MM.1S (cell line): ENCODE data around the gene MAJIN.

Source experiments
- DNase-seq: peaks from one replicate; pipeline ENCODE4 v3.0.0-alpha.2; 2015
- H2AFZ ChIP-seq: fragments of 300-600 bp; sonication (generic); 2 replicates; pipeline ENCODE4 v1.6.0; 2016; ENCODE audit warnings: antibody characterized with exemption, low read length
- H3F3A ChIP-seq: fragments of 300-600 bp; sonication (generic); 2 replicates; pipeline ENCODE4 v1.6.1; 2016; ENCODE audit warnings: mild to moderate bottlenecking, antibody characterized with exemption, low read length, moderate library complexity, mixed read lengths; ENCODE audit not compliant: insufficient read depth
- H3K27ac ChIP-seq: fragments of 300-600 bp; sonication (generic); 2 replicates; pipeline ENCODE4 v1.5.1; 2016; ENCODE audit warnings: mild to moderate bottlenecking, low read length
- H3K27me3 ChIP-seq: fragments of 300-600 bp; sonication (generic); replicated peaks from 2 replicates; pipeline ENCODE4 v1.6.0; 2016; ENCODE audit warnings: low read length; ENCODE audit not compliant: insufficient read depth
- H3K36me3 ChIP-seq: fragments of 300-600 bp; sonication (generic); replicated peaks from 2 replicates; pipeline ENCODE4 v1.6.1; 2016; ENCODE audit warnings: mild to moderate bottlenecking, low read length, mixed read lengths; ENCODE audit not compliant: insufficient read depth
- H3K4me1 ChIP-seq: fragments of 300-600 bp; sonication (generic); 2 replicates; pipeline ENCODE4 v1.6.1; 2016; ENCODE audit warnings: low read length, mixed read lengths
- H3K4me2 ChIP-seq: fragments of 300-600 bp; sonication (generic); 2 replicates; pipeline ENCODE4 v1.6.0; 2016; ENCODE audit warnings: low read depth, low read length
- H3K4me3 ChIP-seq: fragments of 300-600 bp; sonication (generic); 2 replicates; pipeline ENCODE4 v1.5.1; 2016; ENCODE audit warnings: low read length, mixed read lengths
- H3K79me2 ChIP-seq: fragments of 300-600 bp; sonication (generic); 2 replicates; pipeline ENCODE4 v1.6.1; 2016; ENCODE audit warnings: mixed run types, low read length, mixed read lengths
- H3K9ac ChIP-seq: fragments of 300-600 bp; sonication (generic); 2 replicates; pipeline ENCODE4 v1.6.1; 2016; ENCODE audit warnings: low read length, mixed read lengths
- H3K9me2 ChIP-seq: fragments of 300-600 bp; sonication (generic); replicated peaks from 2 replicates; pipeline ENCODE4 v1.6.1; 2016; ENCODE audit warnings: mild to moderate bottlenecking, low read length, mixed read lengths; ENCODE audit not compliant: insufficient read depth
- H3K9me3 ChIP-seq: fragments of 300-600 bp; sonication (generic); replicated peaks from 2 replicates; pipeline ENCODE4 v1.6.1; 2016; ENCODE audit warnings: mild to moderate bottlenecking, low read length, mixed read lengths; ENCODE audit not compliant: insufficient read depth
- H4K20me1 ChIP-seq: fragments of 300-600 bp; sonication (generic); 2 replicates; pipeline ENCODE4 v1.6.1; 2016; ENCODE audit warnings: mild to moderate bottlenecking, low read length, moderate library complexity, mixed read lengths; ENCODE audit not compliant: insufficient read depth
- CTCF ChIP-seq: fragments of 300-600 bp; sonication (generic); IDR thresholded peaks from 2 replicates; pipeline ENCODE4 v1.5.1; 2016; ENCODE audit warnings: antibody characterized with exemption, low read length, mixed read lengths
- EZH2 ChIP-seq: fragments of 300-600 bp; sonication (generic); optimal IDR thresholded peaks from 2 replicates; pipeline ENCODE3; 2017; ENCODE audit warnings: low read depth, mild to moderate bottlenecking, antibody characterized with exemption, low read length, mixed read lengths
- EZH2phosphoT487 ChIP-seq: fragments of 300-600 bp; sonication (generic); IDR thresholded peaks from 2 replicates; pipeline ENCODE4 v1.6.1; 2018; ENCODE audit warnings: antibody characterized with exemption, low read length

Gene MAJIN

DNA sequence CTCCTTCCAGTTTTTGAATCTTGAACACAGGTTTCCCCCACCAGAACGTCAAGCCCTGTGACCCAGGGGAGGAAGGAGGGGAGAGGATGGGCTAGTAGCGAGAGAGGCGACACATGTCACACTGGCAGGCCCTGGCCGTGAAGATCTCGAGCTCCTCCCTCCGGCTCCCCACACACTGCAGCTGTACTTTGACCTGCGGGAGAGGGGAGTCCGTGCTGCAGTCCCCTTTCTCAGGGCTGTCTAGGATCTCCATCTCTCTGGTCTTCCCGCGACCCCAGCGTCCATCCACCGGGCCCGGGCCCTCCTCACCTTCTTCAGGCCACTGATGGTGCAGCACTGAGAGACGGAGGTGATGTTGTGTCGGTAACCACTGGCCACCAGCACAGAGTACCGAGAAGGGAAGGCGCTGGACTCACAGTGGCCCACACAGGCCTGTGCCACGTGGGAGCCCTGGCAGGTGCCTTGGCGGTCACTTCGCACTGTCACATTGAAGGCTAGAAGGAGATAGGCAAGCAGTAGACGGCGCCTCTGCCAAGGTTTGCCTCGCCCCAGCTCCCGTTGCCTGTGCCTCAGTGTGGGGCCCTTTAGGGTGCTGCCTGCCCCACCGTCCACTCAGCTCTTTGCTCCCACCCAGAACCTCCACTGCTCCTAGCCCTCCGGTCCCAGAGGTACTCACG lies 37.1 kb downstream of the MAJIN start:
- no peak for DNase-seq
- Histone ChIP-seq H3K4me3 (no peak overlapping the region), H2AFZ (no peak overlapping the region), H3K27ac (no peak overlapping the region), H3K4me1 (no peaks in the 10 kb centered on the region), H3F3A (no peaks in the 10 kb centered on the region), H3K36me3 (no peaks in the 10 kb centered on the region), H3K9me2 (no peaks in the 10 kb centered on the region), H3K79me2 (no peaks in the 10 kb centered on the region), H3K9me3 (no peaks in the 10 kb centered on the region), H3K9ac (no peak overlapping the region), H3K27me3 (no peaks in the 10 kb centered on the region), H4K20me1 (no peaks in the 10 kb centered on the region), H3K4me2 (no peak overlapping the region)
- TF ChIP-seq EZH2, result no peak
- no peak for TF ChIP-seq EZH2phosphoT487
- no peak for TF ChIP-seq CTCF

- H3K4me3 ChIP-seq, result no peak overlapping the region
- H3K4me2 ChIP-seq, result no peak overlapping the region
- TF ChIP-seq EZH2phosphoT487 (no peak), CTCF (no peak), EZH2 (no peak)
- H4K20me1 ChIP-seq, result no peaks in the 10 kb centered on the region
- H3K9me2 ChIP-seq, result no peaks in the 10 kb centered on the region
- no peaks in the 10 kb centered on the region for H3K27me3 ChIP-seq
- no peaks in the 10 kb centered on the region for H3F3A ChIP-seq
- H2AFZ ChIP-seq, result no peak overlapping the region
- DNase-seq, result no peak
- H3K36me3 ChIP-seq, result no peaks in the 10 kb centered on the region
- no peaks in the 10 kb centered on the region for H3K79me2 ChIP-seq
- H3K9me3 ChIP-seq, result no peaks in the 10 kb centered on the region
- H3K9ac ChIP-seq, result no peak overlapping the region
- H3K4me1 ChIP-seq, result no peaks in the 10 kb centered on the region
- H3K27ac ChIP-seq, result no peak overlapping the region
These were observed 37.8 kb downstream of the MAJIN start for GRCh38 chr11:64933935-64934681.

DNA sequence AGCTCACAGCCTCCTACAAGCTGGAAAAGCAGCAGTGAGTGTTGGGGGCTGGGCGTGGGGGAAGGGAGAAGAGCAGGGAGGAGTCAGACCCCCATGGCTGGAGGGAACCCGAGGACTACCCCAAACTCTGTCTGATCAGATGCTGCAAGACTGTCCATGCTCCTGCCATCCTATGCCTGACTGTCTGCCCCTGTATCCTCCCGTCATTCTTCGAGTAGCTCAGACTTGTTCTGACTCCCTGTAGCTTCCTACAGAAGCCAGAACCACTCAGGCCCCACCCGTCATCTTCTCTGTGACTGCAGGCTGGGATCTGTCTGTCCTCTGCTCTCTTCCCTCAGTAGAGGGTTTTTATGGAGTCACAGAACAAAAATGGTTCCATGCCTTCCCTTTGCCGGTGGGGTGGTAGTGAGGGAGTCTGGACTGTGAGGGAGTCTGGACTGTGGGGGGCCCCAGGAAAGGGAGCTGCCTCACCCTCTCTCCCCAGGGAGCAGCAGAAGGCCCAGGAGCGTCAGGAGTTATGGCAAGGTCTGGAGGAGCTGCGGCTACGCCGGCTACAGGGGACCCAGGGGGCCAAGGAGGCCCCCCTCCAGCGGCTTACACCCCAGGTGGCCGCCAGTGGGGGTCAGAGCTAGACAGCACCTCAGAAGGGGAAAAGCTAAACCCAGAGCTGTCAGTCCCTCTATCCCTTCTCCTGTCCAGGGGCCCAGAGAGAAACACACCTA lies 38.5 kb downstream of the MAJIN start:
- Histone ChIP-seq H3K9me3 (no peaks in the 10 kb centered on the region), H3K27ac (no peak overlapping the region), H3K27me3 (no peaks in the 10 kb centered on the region), H4K20me1 (no peaks in the 10 kb centered on the region), H3K36me3 (no peaks in the 10 kb centered on the region), H3K79me2 (no peaks in the 10 kb centered on the region), H3F3A (no peaks in the 10 kb centered on the region), H3K9me2 (no peaks in the 10 kb centered on the region), H3K9ac (no peak overlapping the region), H2AFZ (no peak overlapping the region), H3K4me2 (no peak overlapping the region), H3K4me3 (no peak overlapping the region), H3K4me1 (no peaks in the 10 kb centered on the region)
- DNase-seq, result no peak
- TF ChIP-seq EZH2, result no peak
- no peak for TF ChIP-seq CTCF
- no peak for TF ChIP-seq EZH2phosphoT487
